ENCODE results near the gene UGT3A1.

The UGT3A1 gene

GRCh38 chr5:35939639-35940038 is 51.6 kb downstream of the UGT3A1 start:
- no peak for DNase-seq (ENCODE audit: low read depth in 1 of 2, low spot score in 1 of 2)
- Histone ChIP-seq H3K27ac (replicated peaks) (no peak overlapping the region), H3K4me3 (replicated peaks; ENCODE audit: insufficient read depth, low read length) (no peak overlapping the region), H3K27me3 (ENCODE audit: insufficient read depth, poor library complexity, severe bottlenecking) (no peaks in the 10 kb centered on the region)
- TF ChIP-seq POLR2AphosphoS5 (IDR thresholded peaks at IDR 0.05; ENCODE audit: low read depth) = no peak

GRCh38 chr5:35938568-35939227 is 52.5 kb downstream of the UGT3A1 start, which contains the start of gene CAPSL:
CAPSL (minus strand) TSS chr5:35938622; CDS start chr5:35921120, 17,502 bp downstream.
- Histone ChIP-seq H3K4me3 (replicated peaks; ENCODE audit: insufficient read depth, low read length) (no peak within 1 kb of the TSS), H3K27ac (replicated peaks) (no peak within 1 kb of the TSS), H3K27me3 (ENCODE audit: insufficient read depth, poor library complexity, severe bottlenecking) (no peaks in the 10 kb centered on the region)
- no peak for DNase-seq (ENCODE audit: low read depth in 1 of 2, low spot score in 1 of 2)
- no peak for TF ChIP-seq POLR2AphosphoS5 (IDR thresholded peaks at IDR 0.05; ENCODE audit: low read depth)
- TF ChIP-seq REST (IDR thresholded peaks at IDR 0.05; ENCODE audit: insufficient replicate concordance, low read depth) = no peak
- TF ChIP-seq GABPA (IDR thresholded peaks at IDR 0.05; ENCODE audit: low read depth) = no peak
- no peak for TF ChIP-seq SPI1 (IDR thresholded peaks at IDR 0.05; ENCODE audit: borderline replicate concordance, low read depth)
- TF ChIP-seq CTCF (IDR thresholded peaks at IDR 0.05; ENCODE audit: insufficient read depth, low read length) = no peak

GRCh38 chr5:35926389-35927051 is 64.7 kb downstream of the UGT3A1 start:
- peak; percentile 47 to 59 for DNase-seq (ENCODE audit: low read depth in 1 of 2, low spot score in 1 of 2)
- no peak for TF ChIP-seq GABPA (IDR thresholded peaks at IDR 0.05; ENCODE audit: low read depth)
- no peak for TF ChIP-seq REST (IDR thresholded peaks at IDR 0.05; ENCODE audit: insufficient replicate concordance, low read depth)
- TF ChIP-seq POLR2AphosphoS5 (IDR thresholded peaks at IDR 0.05; ENCODE audit: low read depth) = no peak
- peak; percentile 53; the same call in 1 of the 2 replicates for TF ChIP-seq SPI1 (IDR thresholded peaks at IDR 0.05; ENCODE audit: borderline replicate concordance, low read depth)
- TF ChIP-seq CTCF (IDR thresholded peaks at IDR 0.05; ENCODE audit: insufficient read depth, low read length) = peak; percentile 66
- Histone ChIP-seq H3K27me3 (ENCODE audit: insufficient read depth, poor library complexity, severe bottlenecking) (no peaks in the 10 kb centered on the region), H3K4me3 (replicated peaks; ENCODE audit: insufficient read depth, low read length) (no peak overlapping the region), H3K27ac (replicated peaks) (no peak overlapping the region)

- DNase-seq (ENCODE audit: low read depth in 1 of 2, low spot score in 1 of 2) = peak; percentile 59 to 83
- Histone ChIP-seq H3K27ac (replicated peaks) (no peak overlapping the region), H3K27me3 (ENCODE audit: insufficient read depth, poor library complexity, severe bottlenecking) (no peaks in the 10 kb centered on the region), H3K4me3 (replicated peaks; ENCODE audit: insufficient read depth, low read length) (peak overlapping the region; percentile 50)
- TF ChIP-seq CTCF (IDR thresholded peaks at IDR 0.05; ENCODE audit: insufficient read depth, low read length) = peak; percentile 82
- TF ChIP-seq POLR2AphosphoS5 (IDR thresholded peaks at IDR 0.05; ENCODE audit: low read depth) = no peak
Observed at GRCh38 chr5:35924950-35925722, 66.1 kb downstream of the UGT3A1 start.

Measured in HL-60 (cell line).